SU-DHL-6 (cell line): ENCODE data around the gene GOLGA7B.

ENCODE experiments used
- H2AFZ ChIP-seq: fragments of 200-600 bp; sonication (generic); 2 replicates; pipeline ENCODE4 v1.6.1; 2014; ENCODE audit warnings: low read depth, mild to moderate bottlenecking, moderate library complexity, mixed read lengths, antibody characterized with exemption, low read length; ENCODE audit not compliant: severe bottlenecking
- H3F3A ChIP-seq: fragments of 200-600 bp; shearing (Covaris generic); 2 replicates; pipeline ENCODE4 v1.6.0; 2016; ENCODE audit warnings: antibody characterized with exemption, mild to moderate bottlenecking; ENCODE audit not compliant: insufficient read depth
- H3K27ac ChIP-seq: fragments of 200-600 bp; sonication (generic); 2 replicates; pipeline ENCODE4 v1.5.1; 2016; ENCODE audit warnings: low read depth, mild to moderate bottlenecking, low read length, moderate library complexity, mixed read lengths
- H3K27me3 ChIP-seq: fragments of 200-600 bp; sonication (generic), shearing (Covaris generic); 2 replicates; pipeline ENCODE4 v1.6.0; 2014; ENCODE audit warnings: mild to moderate bottlenecking, low read length
- H3K36me3 ChIP-seq: fragments of 200-600 bp; sonication (generic); 2 replicates; pipeline ENCODE4 v1.6.1; 2014; ENCODE audit warnings: mild to moderate bottlenecking, low read length, mixed read lengths
- H3K4me2 ChIP-seq: fragments of 300-600, 200-600 bp; shearing (Covaris generic), sonication (generic); 2 replicates; pipeline ENCODE4 v1.6.0; 2014; ENCODE audit warnings: low read length, low read depth, mild to moderate bottlenecking; ENCODE audit not compliant: poor library complexity, severe bottlenecking
- H3K4me3 ChIP-seq: fragments of 200-600 bp; sonication (generic); 2 replicates; pipeline ENCODE4 v1.5.1; 2014; ENCODE audit warnings: antibody characterized with exemption, low read length, mild to moderate bottlenecking, mixed read lengths; ENCODE audit not compliant: insufficient read depth, poor library complexity, severe bottlenecking
- H3K79me2 ChIP-seq: fragments of 200-600 bp; sonication (generic); 2 replicates; pipeline ENCODE4 v1.6.1; 2014; ENCODE audit warnings: mild to moderate bottlenecking, low read length, moderate library complexity; ENCODE audit not compliant: insufficient read depth
- H3K9ac ChIP-seq: fragments of 200-600 bp; sonication (generic); 2 replicates; pipeline ENCODE4 v1.7.0; 2014; ENCODE audit warnings: mild to moderate bottlenecking, low read length
- H3K9me2 ChIP-seq: fragments of 200-600 bp; sonication (generic); replicated peaks from 2 replicates; pipeline ENCODE4 v1.6.1; 2014; ENCODE audit warnings: low read length; ENCODE audit not compliant: insufficient read depth
- H3K9me3 ChIP-seq: fragments of 200-600 bp; sonication (generic); 2 replicates; pipeline ENCODE4 v1.6.1; 2014; ENCODE audit warnings: low read length, mixed read lengths; ENCODE audit not compliant: insufficient read depth
- H4K20me1 ChIP-seq: fragments of 200-600 bp; sonication (generic); 2 replicates; pipeline ENCODE4 v1.6.1; 2014; ENCODE audit warnings: low read depth, mild to moderate bottlenecking, antibody characterized with exemption, low read length, moderate library complexity, mixed read lengths
- EZH2phosphoT487 ChIP-seq: fragments of 200-600 bp; sonication (generic), shearing (Covaris generic); conservative IDR thresholded peaks from 2 replicates; pipeline ENCODE4 v1.6.1; 2018; ENCODE audit warnings: mild to moderate bottlenecking, antibody characterized with exemption, low read length, moderate library complexity, mixed read lengths
- TF ChIP-seq, protein P1 (sequence below): fragments of 200-600 bp; sonication (generic); IDR thresholded peaks from one replicate; pipeline ENCODE4 v1.5.1; 2017; ENCODE audit warnings: antibody characterized with exemption, mild to moderate bottlenecking, low read length, moderate library complexity; ENCODE audit not compliant: insufficient read depth, poor library complexity, severe bottlenecking

The GOLGA7B gene

DNA sequence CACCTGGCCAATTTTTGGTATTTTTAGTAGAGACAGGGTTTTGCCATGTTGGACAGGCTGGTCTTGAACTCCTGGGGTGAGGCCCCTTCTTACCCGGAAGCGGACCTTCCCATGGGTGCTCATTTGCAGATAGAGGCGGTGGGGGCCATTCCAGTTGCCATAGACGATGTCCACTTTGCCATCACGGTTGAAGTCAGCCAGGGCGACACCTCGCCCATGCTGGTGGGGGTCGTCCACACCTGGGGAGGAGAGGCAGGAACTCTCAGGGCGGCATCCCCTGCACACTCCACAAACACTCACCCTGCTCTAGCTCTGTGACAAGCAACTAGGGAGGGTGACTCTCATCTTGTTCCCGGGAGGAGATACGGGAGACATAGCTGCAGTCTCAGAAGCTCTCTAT lies 54.9 kb downstream of the GOLGA7B start:
- Histone ChIP-seq H3F3A (no peaks in the 10 kb centered on the region), H3K9me3 (no peaks in the 10 kb centered on the region), H3K9me2 (no peaks in the 10 kb centered on the region), H3K27me3 (no peaks in the 10 kb centered on the region), H3K79me2 (no peaks in the 10 kb centered on the region), H3K4me3 (no peak overlapping the region), H3K9ac (no peak overlapping the region), H3K36me3 (no peaks in the 10 kb centered on the region), H3K27ac (no peak overlapping the region), H4K20me1 (no peaks in the 10 kb centered on the region), H2AFZ (no peak overlapping the region), H3K4me2 (no peak overlapping the region)
- TF ChIP-seq, protein P1, sequence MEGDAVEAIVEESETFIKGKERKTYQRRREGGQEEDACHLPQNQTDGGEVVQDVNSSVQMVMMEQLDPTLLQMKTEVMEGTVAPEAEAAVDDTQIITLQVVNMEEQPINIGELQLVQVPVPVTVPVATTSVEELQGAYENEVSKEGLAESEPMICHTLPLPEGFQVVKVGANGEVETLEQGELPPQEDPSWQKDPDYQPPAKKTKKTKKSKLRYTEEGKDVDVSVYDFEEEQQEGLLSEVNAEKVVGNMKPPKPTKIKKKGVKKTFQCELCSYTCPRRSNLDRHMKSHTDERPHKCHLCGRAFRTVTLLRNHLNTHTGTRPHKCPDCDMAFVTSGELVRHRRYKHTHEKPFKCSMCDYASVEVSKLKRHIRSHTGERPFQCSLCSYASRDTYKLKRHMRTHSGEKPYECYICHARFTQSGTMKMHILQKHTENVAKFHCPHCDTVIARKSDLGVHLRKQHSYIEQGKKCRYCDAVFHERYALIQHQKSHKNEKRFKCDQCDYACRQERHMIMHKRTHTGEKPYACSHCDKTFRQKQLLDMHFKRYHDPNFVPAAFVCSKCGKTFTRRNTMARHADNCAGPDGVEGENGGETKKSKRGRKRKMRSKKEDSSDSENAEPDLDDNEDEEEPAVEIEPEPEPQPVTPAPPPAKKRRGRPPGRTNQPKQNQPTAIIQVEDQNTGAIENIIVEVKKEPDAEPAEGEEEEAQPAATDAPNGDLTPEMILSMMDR: no peak
- no peak for TF ChIP-seq EZH2phosphoT487

DNA sequence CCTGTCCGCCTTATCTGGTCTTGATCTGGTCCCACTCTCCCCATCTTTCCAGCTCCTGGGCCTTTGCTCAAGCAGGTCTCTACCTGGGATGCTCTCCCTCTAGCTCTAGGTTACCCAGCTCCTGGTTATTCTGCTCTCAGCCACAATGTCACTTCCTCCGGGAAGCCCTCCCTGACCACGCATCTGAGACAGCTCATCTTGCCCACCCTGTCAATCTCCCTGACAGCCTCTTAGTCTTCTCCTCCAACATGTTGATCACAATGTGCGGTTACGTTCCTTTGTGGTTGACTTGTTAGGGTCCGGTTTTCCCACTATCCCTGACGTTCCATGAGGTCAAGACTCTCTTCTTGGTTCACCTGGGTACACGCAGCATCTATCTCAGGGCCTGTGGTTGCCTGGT lies 55.6 kb downstream of the GOLGA7B start:
- no peak overlapping the region for H3K4me2 ChIP-seq
- no peaks in the 10 kb centered on the region for H3K36me3 ChIP-seq
- no peaks in the 10 kb centered on the region for H3F3A ChIP-seq
- no peaks in the 10 kb centered on the region for H3K9me2 ChIP-seq
- H3K9me3 ChIP-seq: no peaks in the 10 kb centered on the region
- TF ChIP-seq EZH2phosphoT487: no peak
- TF ChIP-seq, protein P1: no peak
- no peak overlapping the region for H3K9ac ChIP-seq
- no peak overlapping the region for H3K27ac ChIP-seq
- H3K4me3 ChIP-seq: no peak overlapping the region
- H3K27me3 ChIP-seq: no peaks in the 10 kb centered on the region
- no peaks in the 10 kb centered on the region for H4K20me1 ChIP-seq
- no peaks in the 10 kb centered on the region for H3K79me2 ChIP-seq
- no peak overlapping the region for H2AFZ ChIP-seq

DNA sequence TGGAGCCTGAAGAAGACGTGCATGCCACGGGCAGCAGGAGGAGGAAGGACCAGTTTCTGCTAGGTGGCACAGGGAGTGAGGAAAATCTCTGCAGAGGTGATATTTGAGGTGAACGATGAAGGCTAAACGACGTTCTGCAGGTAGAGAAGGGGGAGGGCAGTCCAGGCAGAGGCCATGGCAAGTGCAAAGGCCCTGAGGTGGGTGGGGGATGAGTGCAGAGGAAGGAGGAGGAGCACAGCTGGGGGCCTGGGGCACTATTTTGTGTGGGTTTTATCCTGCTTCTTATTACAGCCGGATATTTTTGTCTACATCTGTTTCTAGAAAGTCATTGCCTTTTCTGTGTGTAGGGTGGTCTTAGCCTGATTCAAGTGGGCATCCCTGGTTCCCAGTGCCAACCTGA lies 57.6 kb downstream of the GOLGA7B start:
- H3F3A ChIP-seq: no peaks in the 10 kb centered on the region
- H3K9me3 ChIP-seq: no peaks in the 10 kb centered on the region
- H3K27ac ChIP-seq: no peak overlapping the region
- no peaks in the 10 kb centered on the region for H3K9me2 ChIP-seq
- no peaks in the 10 kb centered on the region for H3K36me3 ChIP-seq
- TF ChIP-seq, protein P1: no peak
- TF ChIP-seq EZH2phosphoT487: no peak
- H3K4me2 ChIP-seq: no peak overlapping the region
- H3K79me2 ChIP-seq: no peaks in the 10 kb centered on the region
- no peaks in the 10 kb centered on the region for H3K27me3 ChIP-seq
- no peak overlapping the region for H3K4me3 ChIP-seq
- no peak overlapping the region for H2AFZ ChIP-seq
- no peak overlapping the region for H3K9ac ChIP-seq
- no peaks in the 10 kb centered on the region for H4K20me1 ChIP-seq

DNA sequence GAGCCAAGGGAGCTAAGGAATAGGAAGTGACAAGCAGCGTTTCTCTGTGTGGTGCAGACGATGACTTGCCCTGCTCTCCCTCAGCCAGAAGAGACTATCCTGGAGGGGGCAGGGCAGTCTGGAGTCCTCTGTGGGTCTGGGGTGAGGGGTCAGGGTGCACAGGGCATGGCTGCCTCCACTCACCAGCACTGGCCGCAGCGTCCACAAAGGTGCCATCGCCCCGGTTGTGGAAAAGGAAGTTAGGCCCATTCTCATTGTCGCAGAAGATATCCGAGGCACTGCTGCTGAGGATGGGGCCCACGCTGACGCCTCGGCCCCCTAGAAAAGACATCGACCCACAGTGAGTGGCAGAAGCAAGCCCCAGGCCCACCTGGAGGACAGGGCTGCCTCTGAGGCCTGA lies 58.2 kb downstream of the GOLGA7B start:
- Histone ChIP-seq H3K9me2 (no peaks in the 10 kb centered on the region), H3K9ac (no peak overlapping the region), H3K27ac (no peak overlapping the region), H3K4me2 (no peak overlapping the region), H4K20me1 (no peaks in the 10 kb centered on the region), H3K9me3 (no peaks in the 10 kb centered on the region), H3F3A (no peaks in the 10 kb centered on the region), H2AFZ (no peak overlapping the region), H3K27me3 (no peaks in the 10 kb centered on the region), H3K79me2 (no peaks in the 10 kb centered on the region), H3K36me3 (no peaks in the 10 kb centered on the region), H3K4me3 (no peak overlapping the region)
- TF ChIP-seq, protein P1: no peak
- no peak for TF ChIP-seq EZH2phosphoT487
